IMR-90 (cell line): ENCODE measurements around the gene ZRSR2. TPM values are rescaled to one million over a fixed set of nuclear protein-coding genes. Genes with fewer than 3 reads are reported as not detected.

Source experiments
- ATAC-seq: fragments of 200-7000 bp; cut with Tn5 transposase; 2 replicates; pipeline ENCODE4 v1.9.1; 2020; ENCODE audit warnings: low read depth, mild to moderate bottlenecking, moderate library complexity
- BruUV-seq: library from RNA; stranded (reverse); fragments of 400-500 nt; replicated peaks from 2 replicates; lab custom pipeline; 2021; lab: Mats Ljungman, UMichigan
- CTCF ChIA-PET: fragments of 300-600 bp; formaldehyde crosslinking; extraction: SDS; loops from one replicate; lab custom pipeline; 2021; ENCODE audit warnings: antibody characterized with exemption; lab: Yijun Ruan, JAX
- POLR2A ChIA-PET: fragments of 300-600 bp; sonication (Branson Sonifier 250); formaldehyde crosslinking; loops from one replicate; lab custom pipeline; 2022; ENCODE audit warnings: antibody characterized with exemption; ENCODE audit not compliant: unreplicated experiment; lab: Charles Lee
- DNase-seq: peaks from one replicate; pipeline ENCODE4 v3.0.0; 2013
- H2AFZ ChIP-seq: replicated peaks from 2 replicates; pipeline ENCODE3; 2013; ENCODE audit warnings: low read length, mild to moderate bottlenecking; ENCODE audit not compliant: poor library complexity
- H2AK5ac ChIP-seq: 2 replicates; pipeline ENCODE4 v1.6.1; 2013; ENCODE audit warnings: low read depth, low read length, inconsistent platforms
- H2AK9ac ChIP-seq: replicated peaks from 2 replicates; pipeline ENCODE3; 2013; ENCODE audit warnings: mild to moderate bottlenecking, low read depth, low read length, moderate library complexity; ENCODE audit not compliant: poor library complexity
- H2BK120ac ChIP-seq: 2 replicates; pipeline ENCODE4 v1.6.1; 2013; ENCODE audit warnings: low read depth, low read length, inconsistent platforms
- H2BK15ac ChIP-seq: 3 replicates; pipeline ENCODE4 v1.6.1; 2013; ENCODE audit warnings: low read depth, low read length, inconsistent platforms
- H2BK20ac ChIP-seq: 2 replicates; pipeline ENCODE4 v1.6.1; 2013; ENCODE audit warnings: low read depth, mild to moderate bottlenecking, inconsistent platforms, low read length, moderate library complexity
- H2BK5ac ChIP-seq: 2 replicates; pipeline ENCODE4 v1.6.1; 2013; ENCODE audit warnings: mild to moderate bottlenecking, low read depth, low read length, inconsistent platforms; ENCODE audit not compliant: poor library complexity, severe bottlenecking
- H3K14ac ChIP-seq: replicated peaks from 2 replicates; pipeline ENCODE4 v1.6.1; 2013; ENCODE audit warnings: low read depth, low read length, inconsistent platforms
- H3K18ac ChIP-seq: 2 replicates; pipeline ENCODE4 v1.6.1; 2013; ENCODE audit warnings: low read depth, low read length, control low read depth
- H3K23ac ChIP-seq: 2 replicates; pipeline ENCODE4 v1.6.1; 2013; ENCODE audit warnings: low read depth, low read length, inconsistent platforms
- H3K27ac ChIP-seq: 2 replicates; pipeline ENCODE4 v1.5.1; 2013; ENCODE audit warnings: mild to moderate bottlenecking, control low read depth, low read length; ENCODE audit not compliant: insufficient read depth
- H3K27me3 ChIP-seq: 2 replicates; pipeline ENCODE4 v1.6.1; 2013; ENCODE audit warnings: low read length; ENCODE audit not compliant: control insufficient read depth, insufficient read depth
- H3K36me3 ChIP-seq: 2 replicates; pipeline ENCODE4 v1.6.1; 2013; ENCODE audit warnings: low read length, mixed read lengths; ENCODE audit not compliant: control insufficient read depth, insufficient read depth
- H3K4ac ChIP-seq: 2 replicates; pipeline ENCODE4 v1.6.1; 2013; ENCODE audit warnings: low read depth, low read length, inconsistent platforms
- H3K4me1 ChIP-seq: 2 replicates; pipeline ENCODE4 v1.6.1; 2013; ENCODE audit warnings: low read length, mixed read lengths; ENCODE audit not compliant: control insufficient read depth, insufficient read depth
- H3K4me2 ChIP-seq: 2 replicates; pipeline ENCODE4 v1.6.1; 2013; ENCODE audit warnings: low read depth, mild to moderate bottlenecking, control low read depth, low read length, moderate library complexity
- H3K4me3 ChIP-seq: 2 replicates; pipeline ENCODE4 v1.5.1; 2013; ENCODE audit warnings: low read depth, mild to moderate bottlenecking, control low read depth, low read length, moderate library complexity; ENCODE audit not compliant: insufficient read depth
- H3K56ac ChIP-seq: 2 replicates; pipeline ENCODE4 v1.6.1; 2013; ENCODE audit warnings: low read length, inconsistent platforms; ENCODE audit not compliant: insufficient read depth; ENCODE audit errors: extremely low read depth
- H3K79me1 ChIP-seq, 2 experiments: 2 replicates each; pipeline ENCODE4 v1.6.1; 2013; ENCODE audit warnings: low read length in 2 of 2, inconsistent platforms in 1 of 2, low read depth in 1 of 2
- H3K9ac ChIP-seq: 2 replicates; pipeline ENCODE4 v1.6.1; 2013; ENCODE audit warnings: low read depth, low read length, control low read depth
- H3K9me1 ChIP-seq: 2 replicates; pipeline ENCODE4 v1.6.1; 2013; ENCODE audit warnings: low read length, inconsistent platforms; ENCODE audit not compliant: insufficient read depth
- H3K9me3 ChIP-seq: 2 replicates; pipeline ENCODE4 v1.6.1; 2013; ENCODE audit warnings: low read length; ENCODE audit not compliant: control insufficient read depth, insufficient read depth
- H4K20me1 ChIP-seq: 2 replicates; pipeline ENCODE4 v1.6.1; 2013; ENCODE audit warnings: low read length, inconsistent platforms; ENCODE audit not compliant: insufficient read depth
- H4K5ac ChIP-seq: 2 replicates; pipeline ENCODE4 v1.6.1; 2013; ENCODE audit warnings: mild to moderate bottlenecking, low read depth, low read length, control low read depth
- H4K8ac ChIP-seq, 2 experiments: 2 replicates each; pipeline ENCODE4 v1.6.1; 2013; ENCODE audit warnings: low read depth in 2 of 2, low read length in 2 of 2, control low read depth in 1 of 2, inconsistent platforms in 1 of 2
- H4K91ac ChIP-seq: 2 replicates; pipeline ENCODE4 v1.6.1; 2013; ENCODE audit warnings: low read depth, low read length, inconsistent platforms; ENCODE audit not compliant: insufficient read depth
- BHLHE40 ChIP-seq: fragments of 150-350 bp; IDR thresholded peaks from 2 replicates; pipeline ENCODE4 v1.6.1; 2016; ENCODE audit warnings: mild to moderate bottlenecking, low read depth, low read length
- CEBPB ChIP-seq: IDR thresholded peaks from 2 replicates; pipeline ENCODE4 v1.6.1; 2012; ENCODE audit warnings: low read depth, low read length, improper control_type of control experiment
- CHD1 ChIP-seq: IDR thresholded peaks from 2 replicates; pipeline ENCODE4 v1.6.1; 2012; ENCODE audit warnings: low read depth, low read length, improper control_type of control experiment
- ELK1 ChIP-seq: fragments of 150-350 bp; IDR thresholded peaks from 2 replicates; pipeline ENCODE4 v1.6.1; 2016; ENCODE audit warnings: low read depth, mild to moderate bottlenecking, low read length, moderate library complexity, borderline replicate concordance
- FOS ChIP-seq: fragments of 150-350 bp; IDR thresholded peaks from 2 replicates; pipeline ENCODE4 v1.6.1; 2016; ENCODE audit warnings: low read depth, low read length
- MAFK ChIP-seq: IDR thresholded peaks from 2 replicates; pipeline ENCODE4 v1.6.1; 2012; ENCODE audit warnings: low read depth, low read length, improper control_type of control experiment
- MAZ ChIP-seq: IDR thresholded peaks from 2 replicates; pipeline ENCODE4 v1.6.1; 2012; ENCODE audit warnings: low read depth, mild to moderate bottlenecking, low read length, improper control_type of control experiment, moderate library complexity, borderline replicate concordance
- MXI1 ChIP-seq: IDR thresholded peaks from 2 replicates; pipeline ENCODE4 v1.6.1; 2012; ENCODE audit warnings: low read depth, mild to moderate bottlenecking, low read length, moderate library complexity, borderline replicate concordance
- NFE2L2 ChIP-seq: fragments of 150-350 bp; IDR thresholded peaks from 2 replicates; pipeline ENCODE4 v1.6.1; 2016; ENCODE audit warnings: low read depth, mild to moderate bottlenecking, low read length
- POLR2A ChIP-seq: IDR thresholded peaks from 2 replicates; pipeline ENCODE4 v1.6.1; 2012; ENCODE audit warnings: mild to moderate bottlenecking, low read depth, low read length
- RAD21 ChIP-seq: IDR thresholded peaks from 2 replicates; pipeline ENCODE4 v1.6.1; 2012; ENCODE audit warnings: low read length, improper control_type of control experiment
- RFX5 ChIP-seq: IDR thresholded peaks from 2 replicates; pipeline ENCODE4 v1.8.0; 2012; ENCODE audit warnings: low read depth, mild to moderate bottlenecking, low read length, moderate library complexity
- SMC3 ChIP-seq: fragments of 150-350 bp; IDR thresholded peaks from 2 replicates; pipeline ENCODE4 v1.6.1; 2016; ENCODE audit warnings: low read depth, mild to moderate bottlenecking, antibody characterized with exemption, low read length, moderate library complexity
- USF2 ChIP-seq: fragments of 150-350 bp; IDR thresholded peaks from 2 replicates; pipeline ENCODE4 v1.6.1; 2017; ENCODE audit warnings: mild to moderate bottlenecking, antibody characterized with exemption, low read length, low read depth
- WGBS, 2 experiments: methylation state at CpG; one replicate each; pipeline versions ENCODE4 v1.1.5 to v1.1.7; 2013; ENCODE audit warnings: missing lambda C conversion rate in 2 of 2; ENCODE audit not compliant: insufficient read length in 1 of 2; ENCODE audit errors: extremely low coverage in 2 of 2; 5-methylcytosine and 5-hydroxymethylcytosine counted together
- dilution Hi-C: fragments of 300-500 bp; cut with HindIII; formaldehyde crosslinking; loops from one replicate; pipeline ENCODE4 v1.14.3; 2018; ENCODE audit warnings: low sequenced_read_pairs; ENCODE audit not compliant: unreplicated experiment
- in situ Hi-C: fragments of 300-500 bp; cut with MboI; formaldehyde crosslinking; loops from 3 replicates; pipeline ENCODE4 v1.14.3; 2019; ENCODE audit warnings: low sequenced_read_pairs, inconsistent platforms, mixed read lengths
- intact Hi-C: fragments of 100-400 bp; cut with micrococcal nuclease; formaldehyde crosslinking; loops from 2 replicates; pipeline ENCODE4 v1.10.0; 2022
- polyA plus RNA-seq, 3 experiments: library from polyadenylated mRNA; depleted of rRNA; stranded (reverse); fragments of >200 nt; gene quantifications; 2 replicates each; pipeline ENCODE4 v1.2.3, GENCODE V29; 2012; ENCODE audit warnings: low replicate concordance in 1 of 3
- total RNA-seq: library from RNA; depleted of rRNA; stranded (reverse); fragments of >200 nt; gene quantifications from 2 replicates; pipeline ENCODE4 v1.2.3, GENCODE V29; 2012
- TF ChIP-seq, protein P1 (sequence below): conservative IDR thresholded peaks from 2 replicates; pipeline ENCODE4 v1.5.1; 2012; ENCODE audit warnings: mild to moderate bottlenecking, low read depth, low read length, improper control_type of control experiment

Gene ZRSR2
- total and polyA plus RNA-seq, 2 of the 4 experiments (the other 2 are of a cell fraction), result 4.7 to 11.3 TPM

DNA sequence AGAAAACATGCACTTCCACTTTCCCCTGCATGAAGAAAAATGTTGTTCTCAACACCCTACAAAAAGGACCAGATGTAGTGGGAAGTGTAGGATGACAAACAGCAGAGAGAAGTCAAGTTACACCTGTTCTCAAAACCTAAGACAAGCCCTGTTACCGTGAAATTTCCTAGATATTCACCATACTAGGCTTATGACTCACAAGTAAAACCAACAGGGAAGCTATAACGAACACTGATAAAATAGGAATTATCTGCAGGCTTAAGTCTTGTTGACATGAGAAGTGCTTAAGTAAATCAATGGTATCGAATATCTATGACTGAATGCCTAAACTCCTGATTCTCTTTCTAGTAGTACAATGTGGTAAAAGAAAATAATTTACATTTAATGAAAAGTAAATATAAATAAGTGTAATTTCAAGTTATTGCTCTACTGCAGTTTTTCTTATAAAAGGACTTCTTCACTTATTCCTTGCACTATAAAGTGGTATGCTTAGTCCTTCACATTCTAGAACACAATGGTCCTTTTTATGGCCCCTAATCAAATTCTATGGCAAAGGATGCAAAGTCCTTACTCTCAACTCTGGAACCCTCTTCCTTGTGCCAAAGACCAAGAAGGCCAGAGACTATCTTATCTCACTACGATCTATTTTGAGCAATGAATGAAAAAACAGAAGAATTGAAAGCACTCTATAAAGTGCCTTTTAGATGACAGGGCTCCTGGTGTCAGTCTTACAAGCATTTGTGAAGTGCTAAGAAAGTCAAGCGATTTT is 44.7 kb downstream of the ZRSR2 start:
- H2BK5ac ChIP-seq, result no peak overlapping the region
- DNase-seq (peak; percentile 60), ATAC-seq (peak; percentile 59)
- no peak overlapping the region for H3K56ac ChIP-seq
- dilution Hi-C loops, result no loop called here
- H2BK120ac ChIP-seq, result no peak overlapping the region
- H3K27ac ChIP-seq, result no peak overlapping the region
- no peak overlapping the region for H3K23ac ChIP-seq
- H3K14ac ChIP-seq, result no peak overlapping the region
- no peak overlapping the region for H3K18ac ChIP-seq
- H3K4me3 ChIP-seq, result no peak overlapping the region
- intact Hi-C loops, result no loop called here
- POLR2A ChIA-PET, result no interaction called here
- no peak overlapping the region; the same call in 1 of the 2 replicates for H4K5ac ChIP-seq
- H3K4me1 ChIP-seq, result peaks cover 4% of the 10 kb centered on the region; the same call in 1 of the 2 replicates
- H3K36me3 ChIP-seq, result no peaks in the 10 kb centered on the region; the same call in 1 of the 2 replicates
- no peak overlapping the region for H2BK15ac ChIP-seq
- no peak overlapping the region for H2AFZ ChIP-seq
- H4K8ac ChIP-seq, result no peak overlapping the region
- no peaks in the 10 kb centered on the region for H4K20me1 ChIP-seq
- CTCF ChIA-PET, result interaction anchor here (0.5 kb wide), 1 partner anchor 25 kb away, joined by 4 read pairs; no protein-coding TSS in a partner anchor
- H2AK5ac ChIP-seq, result no peak overlapping the region
- H2AK9ac ChIP-seq, result no peak overlapping the region
- H3K27me3 ChIP-seq, result no peaks in the 10 kb centered on the region
- BruUV-seq, result no TSS peak
- TF ChIP-seq CHD1 (no peak), MAZ (no peak), FOS (no peak), MAFK (no peak), BHLHE40 (no peak), CEBPB (no peak), SMC3 (no peak), RAD21 (no peak), USF2 (no peak), ELK1 (no peak), NFE2L2 (no peak), MXI1 (no peak), RFX5 (no peak), POLR2A (no peak)
- TF ChIP-seq, protein P1, sequence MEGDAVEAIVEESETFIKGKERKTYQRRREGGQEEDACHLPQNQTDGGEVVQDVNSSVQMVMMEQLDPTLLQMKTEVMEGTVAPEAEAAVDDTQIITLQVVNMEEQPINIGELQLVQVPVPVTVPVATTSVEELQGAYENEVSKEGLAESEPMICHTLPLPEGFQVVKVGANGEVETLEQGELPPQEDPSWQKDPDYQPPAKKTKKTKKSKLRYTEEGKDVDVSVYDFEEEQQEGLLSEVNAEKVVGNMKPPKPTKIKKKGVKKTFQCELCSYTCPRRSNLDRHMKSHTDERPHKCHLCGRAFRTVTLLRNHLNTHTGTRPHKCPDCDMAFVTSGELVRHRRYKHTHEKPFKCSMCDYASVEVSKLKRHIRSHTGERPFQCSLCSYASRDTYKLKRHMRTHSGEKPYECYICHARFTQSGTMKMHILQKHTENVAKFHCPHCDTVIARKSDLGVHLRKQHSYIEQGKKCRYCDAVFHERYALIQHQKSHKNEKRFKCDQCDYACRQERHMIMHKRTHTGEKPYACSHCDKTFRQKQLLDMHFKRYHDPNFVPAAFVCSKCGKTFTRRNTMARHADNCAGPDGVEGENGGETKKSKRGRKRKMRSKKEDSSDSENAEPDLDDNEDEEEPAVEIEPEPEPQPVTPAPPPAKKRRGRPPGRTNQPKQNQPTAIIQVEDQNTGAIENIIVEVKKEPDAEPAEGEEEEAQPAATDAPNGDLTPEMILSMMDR, result no peak
- H4K91ac ChIP-seq, result no peak overlapping the region
- WGBS, 2 experiments, result no CpG with 5 or more reads among the region's 5 CpGs
- H3K9me1 ChIP-seq, result no peaks in the 10 kb centered on the region
- H3K9ac ChIP-seq, result no peak overlapping the region
- in situ Hi-C loops, result no loop called here
- no peaks in the 10 kb centered on the region for H3K9me3 ChIP-seq
- no peak overlapping the region for H3K4ac ChIP-seq
- peaks cover 3 to 6% of the 10 kb centered on the region in 2 experiments; a peak in 3 of 4 replicates for H3K79me1 ChIP-seq
- H2BK20ac ChIP-seq, result no peak overlapping the region
- H3K4me2 ChIP-seq, result peak overlapping the region; percentile 71; the same call in 1 of the 2 replicates
